Activated naive CD8-positive, alpha-beta T cell treated with anti-CD3 and anti-CD28 coated beads, Interleukin-2, amount 10 ng/mL, durations not matched to agents 7 days and 5 days (primary cell): ENCODE data around the gene CYP4F12. TPM values are rescaled to one million over a fixed set of nuclear protein-coding genes. Genes with fewer than 3 reads are reported as not detected.
A peak's percentile ranks its signal among the peaks of the same experiment; 100 is the strongest.

Experiments used
- ATAC-seq: fragments of 150-1000 bp; cut with Tn5 transposase; one replicate; pipeline ENCODE4 v1.10.0; 2021; ENCODE audit warnings: low read depth, moderate library complexity
- POLR2A ChIA-PET: fragments of 350-600 bp; sonication (Branson Sonifier 250); formaldehyde crosslinking; loops from one replicate; lab custom pipeline; 2021; ENCODE audit warnings: antibody characterized with exemption; lab: Charles Lee
- DNase-seq: peaks from one replicate; pipeline ENCODE4 v3.0.0; 2021
- H3K27ac Mint-ChIP-seq: one replicate; pipeline ENCODE4 v1.8.0; 2022; ENCODE audit warnings: mild to moderate bottlenecking, mixed read lengths
- H3K27me3 Mint-ChIP-seq: one replicate; pipeline ENCODE4 v1.8.0; 2022; ENCODE audit warnings: mild to moderate bottlenecking, moderate library complexity, mixed read lengths
- H3K36me3 Mint-ChIP-seq: one replicate; pipeline ENCODE4 v1.8.0; 2021; ENCODE audit warnings: mild to moderate bottlenecking, mixed read lengths
- H3K4me1 Mint-ChIP-seq: one replicate; pipeline ENCODE4 v1.8.0; 2021; ENCODE audit warnings: mixed read lengths
- H3K4me3 Mint-ChIP-seq: one replicate; pipeline ENCODE4 v1.8.0; 2022; ENCODE audit warnings: mild to moderate bottlenecking, moderate library complexity, mixed read lengths
- H3K9me3 Mint-ChIP-seq: one replicate; pipeline ENCODE4 v1.8.0; 2021; ENCODE audit warnings: mixed read lengths
- total RNA-seq, 2 experiments: library from RNA; stranded (reverse); gene quantifications; one replicate each; pipeline ENCODE4 v1.2.3, GENCODE V29; 2021

The CYP4F12 gene, protein sequence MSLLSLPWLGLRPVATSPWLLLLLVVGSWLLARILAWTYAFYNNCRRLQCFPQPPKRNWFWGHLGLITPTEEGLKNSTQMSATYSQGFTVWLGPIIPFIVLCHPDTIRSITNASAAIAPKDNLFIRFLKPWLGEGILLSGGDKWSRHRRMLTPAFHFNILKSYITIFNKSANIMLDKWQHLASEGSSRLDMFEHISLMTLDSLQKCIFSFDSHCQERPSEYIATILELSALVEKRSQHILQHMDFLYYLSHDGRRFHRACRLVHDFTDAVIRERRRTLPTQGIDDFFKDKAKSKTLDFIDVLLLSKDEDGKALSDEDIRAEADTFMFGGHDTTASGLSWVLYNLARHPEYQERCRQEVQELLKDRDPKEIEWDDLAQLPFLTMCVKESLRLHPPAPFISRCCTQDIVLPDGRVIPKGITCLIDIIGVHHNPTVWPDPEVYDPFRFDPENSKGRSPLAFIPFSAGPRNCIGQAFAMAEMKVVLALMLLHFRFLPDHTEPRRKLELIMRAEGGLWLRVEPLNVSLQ
- total RNA-seq: 1 to 10 TPM; 2.4 to 3.1 TPM

DNA sequence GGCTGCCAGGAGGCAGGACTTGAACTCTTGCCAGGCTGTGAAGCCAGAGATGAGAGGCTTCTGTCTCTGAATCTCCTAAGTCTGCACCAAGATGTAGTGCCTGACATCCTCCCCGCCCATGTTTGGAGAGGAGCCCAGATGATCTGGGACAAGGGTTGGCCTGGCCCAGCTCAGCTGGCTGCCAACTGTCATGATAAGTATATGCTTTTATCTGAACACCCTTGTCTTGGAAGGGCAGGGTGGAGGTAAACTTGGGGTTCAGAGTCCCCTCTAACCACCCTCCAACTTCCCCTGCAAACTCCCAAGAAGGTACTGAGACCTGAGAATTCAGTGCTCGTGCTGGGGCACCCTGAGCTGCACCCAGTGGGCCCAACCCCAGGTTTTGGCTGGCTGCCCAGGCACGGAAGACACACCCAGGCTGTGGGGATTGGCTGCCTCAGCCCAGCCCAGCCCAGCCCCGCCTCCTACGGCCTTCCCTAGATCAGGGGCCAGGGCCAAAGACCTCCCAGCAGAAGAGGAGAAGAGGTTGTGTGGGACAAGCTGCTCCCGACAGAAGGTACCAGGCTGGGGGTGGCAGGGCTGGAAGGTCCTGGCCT is at the start of gene CYP4F12:
TSS of gene CYP4F12 (plus strand) at position 508 of the 596 bp plus-strand sequence. CDS start 443 bp downstream, outside the sequence.
- no peak within 1 kb of the TSS for H3K27ac Mint-ChIP-seq

DNA sequence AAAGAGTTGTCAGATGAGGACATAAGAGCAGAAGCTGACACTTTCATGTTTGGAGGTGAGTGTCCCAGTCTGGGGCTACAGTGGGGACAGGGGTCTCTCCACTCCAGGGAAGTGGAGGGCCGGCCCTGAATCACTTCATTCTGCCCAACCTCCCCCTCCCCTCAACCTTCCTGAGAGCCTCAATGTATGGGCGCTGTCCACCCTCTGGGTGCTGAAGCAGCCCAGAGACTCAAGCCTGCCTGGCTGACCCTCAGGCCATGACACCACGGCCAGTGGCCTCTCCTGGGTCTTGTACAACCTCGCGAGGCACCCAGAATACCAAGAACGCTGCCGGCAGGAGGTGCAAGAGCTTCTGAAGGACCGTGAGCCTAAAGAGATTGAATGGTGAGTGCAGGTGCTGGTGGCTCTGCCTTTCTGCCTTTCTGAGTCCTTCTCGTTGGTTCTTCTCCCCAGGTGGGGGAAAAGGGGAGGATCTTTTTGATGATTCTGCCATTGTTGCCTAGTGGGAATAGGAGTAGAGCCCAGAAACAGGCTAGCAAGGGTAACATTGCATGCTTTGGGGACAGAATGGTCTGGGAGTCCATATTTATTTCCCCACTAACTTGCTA is 49.1 kb upstream of the CYP4F12 start:
- no peak for ATAC-seq
- no peak overlapping the region for H3K4me3 Mint-ChIP-seq
- no peaks in the 10 kb centered on the region for H3K4me1 Mint-ChIP-seq
- no peak overlapping the region for H3K27ac Mint-ChIP-seq
- H3K9me3 Mint-ChIP-seq: no peaks in the 10 kb centered on the region
- POLR2A ChIA-PET: no interaction called here
- H3K36me3 Mint-ChIP-seq: no peaks in the 10 kb centered on the region
- DNase-seq: peak; percentile 45
- H3K27me3 Mint-ChIP-seq: peaks cover 5% of the 10 kb centered on the region

More for the DNA sequence above, at the start of gene CYP4F12:
- Mint-ChIP-seq H3K27me3 (no peaks in the 10 kb centered on the region), H3K4me1 (peaks cover 3% of the 10 kb centered on the region), H3K9me3 (no peaks in the 10 kb centered on the region), H3K36me3 (no peaks in the 10 kb centered on the region), H3K4me3 (no peak within 1 kb of the TSS)
- POLR2A ChIA-PET: no interaction called here
- ATAC-seq (no peak), DNase-seq (no peak)

DNA sequence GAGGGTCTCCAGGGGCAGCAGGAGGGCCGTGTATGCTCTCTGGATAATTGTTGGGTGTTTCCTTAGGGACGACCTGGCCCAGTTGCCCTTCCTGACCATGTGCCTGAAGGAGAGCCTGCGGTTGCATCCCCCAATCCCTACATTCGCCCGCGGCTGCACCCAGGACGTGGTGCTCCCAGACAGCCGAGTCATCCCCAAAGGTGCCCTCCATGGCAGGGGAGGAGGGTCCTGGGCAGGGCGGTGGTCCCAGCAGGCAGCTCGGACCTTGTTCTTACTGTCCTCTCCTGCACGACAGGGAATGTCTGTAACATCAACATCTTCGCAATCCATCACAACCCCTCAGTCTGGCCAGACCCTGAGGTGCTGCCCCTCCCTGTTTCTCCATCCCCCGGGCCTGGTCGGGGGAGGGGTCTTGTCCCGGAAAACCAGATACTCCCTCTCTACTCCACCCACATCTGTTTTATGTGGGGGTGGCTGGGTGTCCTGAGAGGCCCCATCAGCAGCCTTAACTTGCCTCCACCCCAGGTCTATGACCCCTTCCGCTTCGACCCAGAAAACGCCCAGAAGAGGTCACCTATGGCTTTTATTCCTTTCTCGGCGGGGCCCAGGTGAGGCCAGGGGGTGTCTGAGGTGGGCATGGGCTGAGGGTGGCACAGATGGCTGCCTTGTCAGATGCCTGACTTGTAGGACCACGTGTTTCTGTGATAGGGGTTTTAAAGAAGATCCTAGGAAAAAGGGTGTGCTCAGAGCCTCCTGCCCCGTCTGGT is 44.5 kb upstream of the CYP4F12 start:
- peaks cover 2% of the 10 kb centered on the region for H3K4me1 Mint-ChIP-seq
- no peak for ATAC-seq
- H3K4me3 Mint-ChIP-seq: no peak overlapping the region

DNA sequence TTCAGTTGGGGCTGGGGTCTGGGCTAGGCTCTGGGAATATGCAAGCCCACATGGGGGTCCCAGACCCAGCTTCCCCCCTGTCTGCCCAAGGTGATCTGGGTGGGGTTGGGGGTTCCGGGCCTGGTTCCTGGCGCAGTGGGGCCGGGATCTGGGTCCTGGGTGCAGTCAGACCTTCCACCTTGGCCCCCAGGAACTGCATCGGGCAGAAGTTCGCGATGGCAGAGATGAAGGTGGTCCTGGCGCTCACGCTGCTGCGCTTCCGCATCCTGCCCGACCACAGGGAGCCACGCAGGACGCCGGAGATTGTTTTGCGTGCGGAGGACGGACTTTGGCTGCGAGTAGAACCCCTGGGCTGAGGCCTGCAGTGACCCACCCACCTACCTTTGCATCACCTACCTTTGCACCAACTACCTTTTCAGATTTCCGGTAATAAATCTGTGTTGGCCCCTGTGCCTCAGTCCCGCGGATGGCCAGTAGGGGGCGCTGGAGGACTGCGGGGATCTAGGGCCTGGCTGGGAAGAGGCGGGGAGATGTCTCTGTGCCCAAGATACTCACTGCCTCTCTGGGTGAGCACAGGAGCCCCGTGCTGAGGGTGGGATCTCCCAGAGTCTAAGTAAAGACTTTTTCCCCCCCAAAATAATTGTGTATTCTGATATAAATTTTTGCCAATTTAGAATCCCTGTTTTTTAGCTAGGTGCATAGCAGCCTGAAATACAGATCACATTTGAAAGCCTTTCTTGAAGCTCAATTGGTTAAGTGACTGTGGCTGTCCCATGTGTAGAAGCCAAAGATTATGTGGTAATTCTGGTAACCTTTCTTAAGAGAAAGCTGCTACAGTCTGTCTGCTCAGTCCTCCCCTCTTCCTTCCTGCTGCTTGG is 43.6 kb upstream of the CYP4F12 start:
- ATAC-seq (peak; percentile 82), DNase-seq (peak; percentile 93)
- Mint-ChIP-seq H3K36me3 (no peaks in the 10 kb centered on the region), H3K27ac (no peak overlapping the region), H3K4me3 (no peak overlapping the region), H3K27me3 (peaks cover 6% of the 10 kb centered on the region), H3K9me3 (no peaks in the 10 kb centered on the region), H3K4me1 (peaks cover 2% of the 10 kb centered on the region)
- POLR2A ChIA-PET: interaction anchor here (0.6 to 0.7 kb wide), 2 partner anchors 392 to 556 kb away, joined by 3 to 4 read pairs; partner anchors contain the start of gene FAM32A

More for the DNA sequence above, 44.5 kb upstream of the CYP4F12 start:
- Mint-ChIP-seq H3K27ac (no peak overlapping the region), H3K36me3 (no peaks in the 10 kb centered on the region), H3K27me3 (peaks cover 6% of the 10 kb centered on the region), H3K9me3 (no peaks in the 10 kb centered on the region)
- POLR2A ChIA-PET: interaction anchor here (0.6 kb wide), 1 partner anchor 393 kb away, joined by 4 read pairs; no protein-coding TSS in a partner anchor
- DNase-seq: no peak

DNA sequence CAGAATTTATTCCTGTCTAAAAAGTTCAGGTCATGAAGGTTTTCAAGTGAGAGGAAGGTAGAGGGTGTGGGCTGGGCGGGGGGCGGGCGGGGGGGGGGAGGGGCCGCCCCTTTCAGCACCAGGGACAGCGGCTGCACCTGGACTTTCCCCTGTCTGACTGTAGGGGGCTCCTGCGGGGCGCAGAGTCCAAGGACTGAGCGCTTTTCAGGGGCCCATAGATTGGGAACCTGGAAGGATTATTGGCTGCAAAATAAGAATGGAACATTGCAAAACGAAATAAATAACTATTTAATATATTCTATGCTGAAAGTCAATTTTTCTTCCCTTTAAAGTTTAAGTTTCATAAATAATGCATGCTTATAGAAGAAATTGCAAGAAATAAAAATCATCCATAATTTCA is 41.1 kb upstream of the CYP4F12 start:
- Mint-ChIP-seq H3K27me3 (peaks cover 9% of the 10 kb centered on the region), H3K27ac (no peak overlapping the region), H3K4me3 (no peak overlapping the region), H3K9me3 (no peaks in the 10 kb centered on the region), H3K4me1 (peaks cover 2% of the 10 kb centered on the region), H3K36me3 (no peaks in the 10 kb centered on the region)
- POLR2A ChIA-PET: no interaction called here
- ATAC-seq: no peak
- peak; percentile 55 for DNase-seq

DNA sequence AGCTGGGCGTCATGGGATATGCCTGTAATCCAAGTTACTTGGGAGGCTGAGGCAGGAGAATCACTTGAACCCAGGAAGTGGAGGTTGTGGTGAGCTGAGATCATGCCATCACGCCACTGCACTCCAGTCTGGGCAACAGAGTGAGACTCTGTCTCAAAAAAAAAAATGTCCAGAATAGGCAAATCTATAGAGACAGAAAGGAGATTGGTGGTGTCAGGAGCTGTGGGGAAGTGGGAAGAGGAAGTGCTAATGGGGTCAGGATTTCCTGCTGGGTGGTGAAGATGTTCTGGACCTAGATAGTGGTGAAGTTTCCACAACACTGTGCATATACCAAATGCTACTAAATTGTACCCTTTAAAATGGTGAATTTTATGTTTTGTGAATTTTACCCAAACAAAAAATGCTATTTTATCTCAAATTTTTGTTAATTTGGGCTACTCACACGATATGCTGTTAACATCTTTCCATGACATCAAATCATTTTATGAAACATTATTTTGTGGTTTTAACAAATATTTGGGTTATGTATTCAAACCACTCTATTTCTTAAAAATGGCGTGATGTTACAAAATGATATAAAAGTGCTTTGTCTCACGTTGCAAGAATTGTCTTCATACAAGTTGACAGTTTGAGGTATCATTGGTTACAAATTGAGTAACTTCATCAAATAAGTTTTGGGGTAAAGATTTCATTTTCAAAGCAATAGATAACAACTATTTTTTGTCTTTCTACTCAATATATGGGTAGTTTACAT is 39.6 kb upstream of the CYP4F12 start:
- H3K9me3 Mint-ChIP-seq: no peaks in the 10 kb centered on the region
- DNase-seq: no peak
- no peak overlapping the region for H3K4me3 Mint-ChIP-seq
- no peaks in the 10 kb centered on the region for H3K36me3 Mint-ChIP-seq
- POLR2A ChIA-PET: no interaction called here
- no peak overlapping the region for H3K27ac Mint-ChIP-seq
- H3K4me1 Mint-ChIP-seq: peaks cover 2% of the 10 kb centered on the region
- no peak for ATAC-seq
- H3K27me3 Mint-ChIP-seq: peaks cover 9% of the 10 kb centered on the region

DNA sequence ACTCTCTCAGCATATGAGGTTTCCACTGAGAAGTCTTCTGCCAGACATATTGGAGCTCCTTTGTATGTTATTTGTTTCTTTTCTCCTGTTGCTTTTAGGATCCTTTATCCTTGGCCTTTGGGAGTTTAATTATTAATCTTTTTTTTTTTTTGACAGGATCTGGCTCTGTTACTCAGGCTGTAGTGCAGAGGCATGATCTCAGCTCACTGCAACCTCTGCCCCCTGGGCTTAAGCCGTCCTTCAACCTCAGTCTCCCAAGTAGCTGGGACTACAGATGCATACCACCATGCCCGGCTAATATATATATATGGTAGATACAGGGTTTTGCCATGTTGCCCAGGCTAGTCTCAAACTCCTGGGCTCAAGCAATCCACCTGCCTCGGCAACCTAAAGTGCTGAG is 38.8 kb upstream of the CYP4F12 start:
- no peaks in the 10 kb centered on the region for H3K9me3 Mint-ChIP-seq
- no peak overlapping the region for H3K4me3 Mint-ChIP-seq
- ATAC-seq (no peak), DNase-seq (no peak)
- peaks cover 7% of the 10 kb centered on the region for H3K27me3 Mint-ChIP-seq
- H3K4me1 Mint-ChIP-seq: peaks cover 2% of the 10 kb centered on the region
- H3K27ac Mint-ChIP-seq: no peak overlapping the region
- no peaks in the 10 kb centered on the region for H3K36me3 Mint-ChIP-seq
- POLR2A ChIA-PET: no interaction called here

DNA sequence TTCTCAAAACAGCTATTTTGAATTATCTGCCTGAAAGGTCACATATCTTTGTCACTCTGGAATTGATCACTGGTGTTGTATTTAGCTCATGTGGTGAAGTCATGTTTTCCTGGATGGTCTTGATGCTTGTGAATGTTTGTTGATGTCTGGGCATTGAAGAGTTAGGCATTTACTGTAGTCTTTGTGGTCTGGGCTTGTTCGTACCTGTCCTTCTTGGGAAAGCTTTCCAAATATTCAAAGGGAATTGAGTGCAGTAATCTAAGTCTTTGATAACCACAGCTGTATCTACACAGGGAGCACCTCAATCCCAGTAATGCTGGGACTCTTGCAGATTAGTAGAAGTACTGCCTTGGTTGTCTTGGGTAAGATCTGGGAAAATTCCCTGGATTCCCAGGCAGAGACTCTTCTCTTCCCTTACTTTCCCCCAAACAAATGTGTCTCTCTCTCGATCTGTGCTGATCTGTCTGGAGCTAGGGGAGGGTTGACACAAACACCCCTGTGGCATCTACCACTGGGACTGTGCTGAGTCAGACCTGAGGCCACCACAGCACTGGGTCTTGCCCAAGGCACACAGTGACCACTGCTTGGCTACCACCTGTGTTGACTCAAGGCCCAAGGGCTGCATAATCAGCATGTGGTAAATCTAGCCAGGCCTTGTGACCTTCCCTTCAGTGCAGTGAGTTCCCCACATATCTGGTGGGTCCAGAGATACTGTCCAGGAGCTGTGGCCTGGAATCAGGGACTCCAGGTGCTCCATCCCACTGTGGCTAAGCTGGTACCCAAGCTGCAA is 37.7 kb upstream of the CYP4F12 start:
- DNase-seq: no peak
- peaks cover 2% of the 10 kb centered on the region for H3K4me1 Mint-ChIP-seq
- H3K4me3 Mint-ChIP-seq: no peak overlapping the region
- H3K27me3 Mint-ChIP-seq: peaks cover 5% of the 10 kb centered on the region
- no peak overlapping the region for H3K27ac Mint-ChIP-seq
- POLR2A ChIA-PET: no interaction called here
- no peak for ATAC-seq
- no peaks in the 10 kb centered on the region for H3K36me3 Mint-ChIP-seq
- H3K9me3 Mint-ChIP-seq: no peaks in the 10 kb centered on the region

DNA sequence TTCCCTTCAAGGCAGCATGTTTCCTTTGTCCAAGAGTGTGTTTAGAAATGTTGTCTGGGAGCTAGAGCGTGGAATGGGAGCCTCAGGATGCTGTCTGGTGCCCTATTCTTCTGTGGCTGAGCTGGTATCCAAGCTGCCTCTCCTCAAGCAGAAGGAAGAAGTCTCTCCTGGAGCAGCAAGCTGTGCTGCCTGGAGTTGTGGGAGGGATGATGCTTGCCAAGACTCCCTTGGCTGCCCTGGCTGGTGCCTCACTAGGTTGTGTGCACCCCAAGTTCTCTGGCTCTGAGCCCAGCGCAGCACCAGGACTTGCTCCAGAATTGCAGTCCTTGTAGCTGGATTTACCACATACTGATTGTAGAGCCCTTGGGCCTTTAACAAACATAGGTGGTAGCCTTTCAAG is 36.9 kb upstream of the CYP4F12 start:
- no peak for DNase-seq
- POLR2A ChIA-PET: no interaction called here
- H3K27ac Mint-ChIP-seq: no peak overlapping the region
- H3K9me3 Mint-ChIP-seq: no peaks in the 10 kb centered on the region
- no peak overlapping the region for H3K4me3 Mint-ChIP-seq
- peaks cover 2% of the 10 kb centered on the region for H3K4me1 Mint-ChIP-seq
- no peak for ATAC-seq
- no peaks in the 10 kb centered on the region for H3K36me3 Mint-ChIP-seq
- H3K27me3 Mint-ChIP-seq: peaks cover 4% of the 10 kb centered on the region

DNA sequence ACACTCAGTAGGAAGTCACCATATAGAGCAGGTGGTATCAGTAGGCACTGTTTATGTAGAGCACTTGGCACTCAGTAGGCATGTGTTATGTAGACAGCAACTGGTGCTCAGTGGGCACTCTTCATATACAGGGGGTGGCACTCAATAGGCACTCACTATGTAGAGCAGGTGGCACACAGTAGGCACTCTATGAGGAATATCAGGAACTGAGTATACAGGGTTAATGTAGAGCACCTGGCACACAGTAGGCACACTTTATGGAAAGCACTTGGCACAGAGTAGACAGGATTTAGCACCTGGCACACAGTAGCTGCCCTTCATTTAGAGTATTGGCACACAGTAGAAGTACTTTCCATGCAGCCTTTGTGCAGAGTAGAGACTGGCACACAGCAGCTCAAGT is 33.3 kb upstream of the CYP4F12 start:
- Mint-ChIP-seq H3K27ac (no peak overlapping the region), H3K4me1 (peaks cover 3% of the 10 kb centered on the region), H3K4me3 (no peak overlapping the region), H3K9me3 (no peaks in the 10 kb centered on the region), H3K27me3 (peaks cover 4% of the 10 kb centered on the region), H3K36me3 (no peaks in the 10 kb centered on the region)
- ATAC-seq (no peak), DNase-seq (no peak)
- POLR2A ChIA-PET: no interaction called here

DNA sequence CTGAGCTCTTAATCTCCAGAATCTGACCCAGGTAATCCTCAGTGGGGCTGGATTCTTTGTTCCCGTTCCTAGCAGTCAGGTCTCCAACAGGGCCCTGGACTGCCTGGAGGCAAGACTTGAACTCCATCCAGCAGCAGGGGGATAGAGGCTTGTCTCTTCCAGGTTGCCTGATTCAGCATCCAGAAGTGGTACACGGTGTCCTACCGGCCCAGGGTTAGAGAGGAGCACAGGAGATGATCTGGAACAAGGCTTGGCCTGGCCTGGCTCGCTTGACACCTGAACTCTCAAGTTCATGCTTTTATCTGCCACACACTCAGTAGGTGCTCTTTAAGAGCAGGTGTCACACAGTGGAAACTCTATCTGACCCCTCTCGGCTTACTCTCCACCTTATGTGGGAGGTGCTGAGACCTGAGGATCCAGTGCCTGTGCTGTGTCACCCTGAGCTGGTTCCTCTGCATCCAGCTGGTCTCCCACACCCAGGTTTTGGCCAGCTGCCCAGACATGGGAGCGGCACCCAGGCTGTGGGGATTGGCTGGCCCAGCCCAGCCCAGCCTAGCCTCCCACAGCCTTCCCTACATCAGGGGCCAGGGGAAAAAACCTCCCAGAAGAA is 32.5 kb upstream of the CYP4F12 start, which contains the start of gene CYP4F3:
TSS of gene CYP4F3 (plus strand) at position 604 of the 610 bp plus-strand sequence. CDS start 519 bp downstream, outside the sequence.
- DNase-seq (no peak), ATAC-seq (no peak)
- no peak within 1 kb of the TSS for H3K4me3 Mint-ChIP-seq
- no peaks in the 10 kb centered on the region for H3K36me3 Mint-ChIP-seq
- POLR2A ChIA-PET: no interaction called here
- H3K27ac Mint-ChIP-seq: no peak within 1 kb of the TSS
- no peaks in the 10 kb centered on the region for H3K9me3 Mint-ChIP-seq
- H3K4me1 Mint-ChIP-seq: peaks cover 3% of the 10 kb centered on the region
- peaks cover 5% of the 10 kb centered on the region for H3K27me3 Mint-ChIP-seq
